IMR-90 (cell line): Measurements from ENCODE around the gene CCDC28B. TPM values are rescaled to one million over a fixed set of nuclear protein-coding genes. Genes with fewer than 3 reads are reported as not detected.

Experiments used
- ATAC-seq: fragments of 200-7000 bp; cut with Tn5 transposase; 2 replicates; pipeline ENCODE4 v1.9.1; 2020; ENCODE audit warnings: low read depth, mild to moderate bottlenecking, moderate library complexity
- BruUV-seq: library from RNA; stranded (reverse); fragments of 400-500 nt; replicated peaks from 2 replicates; lab custom pipeline; 2021; lab: Mats Ljungman, UMichigan
- CTCF ChIA-PET: fragments of 300-600 bp; formaldehyde crosslinking; extraction: SDS; loops from one replicate; lab custom pipeline; 2021; ENCODE audit warnings: antibody characterized with exemption; lab: Yijun Ruan, JAX
- POLR2A ChIA-PET: fragments of 300-600 bp; sonication (Branson Sonifier 250); formaldehyde crosslinking; loops from one replicate; lab custom pipeline; 2022; ENCODE audit warnings: antibody characterized with exemption; ENCODE audit not compliant: unreplicated experiment; lab: Charles Lee
- DNase-seq: peaks from one replicate; pipeline ENCODE4 v3.0.0; 2013
- H2AFZ ChIP-seq: replicated peaks from 2 replicates; pipeline ENCODE3; 2013; ENCODE audit warnings: low read length, mild to moderate bottlenecking; ENCODE audit not compliant: poor library complexity
- H2AK5ac ChIP-seq: 2 replicates; pipeline ENCODE4 v1.6.1; 2013; ENCODE audit warnings: low read depth, low read length, inconsistent platforms
- H2AK9ac ChIP-seq: replicated peaks from 2 replicates; pipeline ENCODE3; 2013; ENCODE audit warnings: mild to moderate bottlenecking, low read depth, low read length, moderate library complexity; ENCODE audit not compliant: poor library complexity
- H2BK120ac ChIP-seq: 2 replicates; pipeline ENCODE4 v1.6.1; 2013; ENCODE audit warnings: low read depth, low read length, inconsistent platforms
- H2BK15ac ChIP-seq: 3 replicates; pipeline ENCODE4 v1.6.1; 2013; ENCODE audit warnings: low read depth, low read length, inconsistent platforms
- H2BK20ac ChIP-seq: 2 replicates; pipeline ENCODE4 v1.6.1; 2013; ENCODE audit warnings: low read depth, mild to moderate bottlenecking, inconsistent platforms, low read length, moderate library complexity
- H2BK5ac ChIP-seq: 2 replicates; pipeline ENCODE4 v1.6.1; 2013; ENCODE audit warnings: mild to moderate bottlenecking, low read depth, low read length, inconsistent platforms; ENCODE audit not compliant: poor library complexity, severe bottlenecking
- H3K14ac ChIP-seq: replicated peaks from 2 replicates; pipeline ENCODE4 v1.6.1; 2013; ENCODE audit warnings: low read depth, low read length, inconsistent platforms
- H3K18ac ChIP-seq: 2 replicates; pipeline ENCODE4 v1.6.1; 2013; ENCODE audit warnings: low read depth, low read length, control low read depth
- H3K23ac ChIP-seq: 2 replicates; pipeline ENCODE4 v1.6.1; 2013; ENCODE audit warnings: low read depth, low read length, inconsistent platforms
- H3K27ac ChIP-seq: 2 replicates; pipeline ENCODE4 v1.5.1; 2013; ENCODE audit warnings: mild to moderate bottlenecking, control low read depth, low read length; ENCODE audit not compliant: insufficient read depth
- H3K27me3 ChIP-seq: 2 replicates; pipeline ENCODE4 v1.6.1; 2013; ENCODE audit warnings: low read length; ENCODE audit not compliant: control insufficient read depth, insufficient read depth
- H3K36me3 ChIP-seq: 2 replicates; pipeline ENCODE4 v1.6.1; 2013; ENCODE audit warnings: low read length, mixed read lengths; ENCODE audit not compliant: control insufficient read depth, insufficient read depth
- H3K4ac ChIP-seq: 2 replicates; pipeline ENCODE4 v1.6.1; 2013; ENCODE audit warnings: low read depth, low read length, inconsistent platforms
- H3K4me1 ChIP-seq: 2 replicates; pipeline ENCODE4 v1.6.1; 2013; ENCODE audit warnings: low read length, mixed read lengths; ENCODE audit not compliant: control insufficient read depth, insufficient read depth
- H3K4me2 ChIP-seq: 2 replicates; pipeline ENCODE4 v1.6.1; 2013; ENCODE audit warnings: low read depth, mild to moderate bottlenecking, control low read depth, low read length, moderate library complexity
- H3K4me3 ChIP-seq: 2 replicates; pipeline ENCODE4 v1.5.1; 2013; ENCODE audit warnings: low read depth, mild to moderate bottlenecking, control low read depth, low read length, moderate library complexity; ENCODE audit not compliant: insufficient read depth
- H3K56ac ChIP-seq: 2 replicates; pipeline ENCODE4 v1.6.1; 2013; ENCODE audit warnings: low read length, inconsistent platforms; ENCODE audit not compliant: insufficient read depth; ENCODE audit errors: extremely low read depth
- H3K79me1 ChIP-seq, 2 experiments: 2 replicates each; pipeline ENCODE4 v1.6.1; 2013; ENCODE audit warnings: low read length in 2 of 2, inconsistent platforms in 1 of 2, low read depth in 1 of 2
- H3K9ac ChIP-seq: 2 replicates; pipeline ENCODE4 v1.6.1; 2013; ENCODE audit warnings: low read depth, low read length, control low read depth
- H3K9me1 ChIP-seq: 2 replicates; pipeline ENCODE4 v1.6.1; 2013; ENCODE audit warnings: low read length, inconsistent platforms; ENCODE audit not compliant: insufficient read depth
- H3K9me3 ChIP-seq: 2 replicates; pipeline ENCODE4 v1.6.1; 2013; ENCODE audit warnings: low read length; ENCODE audit not compliant: control insufficient read depth, insufficient read depth
- H4K20me1 ChIP-seq: 2 replicates; pipeline ENCODE4 v1.6.1; 2013; ENCODE audit warnings: low read length, inconsistent platforms; ENCODE audit not compliant: insufficient read depth
- H4K5ac ChIP-seq: 2 replicates; pipeline ENCODE4 v1.6.1; 2013; ENCODE audit warnings: mild to moderate bottlenecking, low read depth, low read length, control low read depth
- H4K8ac ChIP-seq, 2 experiments: 2 replicates each; pipeline ENCODE4 v1.6.1; 2013; ENCODE audit warnings: low read depth in 2 of 2, low read length in 2 of 2, control low read depth in 1 of 2, inconsistent platforms in 1 of 2
- H4K91ac ChIP-seq: 2 replicates; pipeline ENCODE4 v1.6.1; 2013; ENCODE audit warnings: low read depth, low read length, inconsistent platforms; ENCODE audit not compliant: insufficient read depth
- BHLHE40 ChIP-seq: fragments of 150-350 bp; IDR thresholded peaks from 2 replicates; pipeline ENCODE4 v1.6.1; 2016; ENCODE audit warnings: mild to moderate bottlenecking, low read depth, low read length
- CEBPB ChIP-seq: IDR thresholded peaks from 2 replicates; pipeline ENCODE4 v1.6.1; 2012; ENCODE audit warnings: low read depth, low read length, improper control_type of control experiment
- CHD1 ChIP-seq: IDR thresholded peaks from 2 replicates; pipeline ENCODE4 v1.6.1; 2012; ENCODE audit warnings: low read depth, low read length, improper control_type of control experiment
- FOS ChIP-seq: fragments of 150-350 bp; IDR thresholded peaks from 2 replicates; pipeline ENCODE4 v1.6.1; 2016; ENCODE audit warnings: low read depth, low read length
- MXI1 ChIP-seq: IDR thresholded peaks from 2 replicates; pipeline ENCODE4 v1.6.1; 2012; ENCODE audit warnings: low read depth, mild to moderate bottlenecking, low read length, moderate library complexity, borderline replicate concordance
- NFE2L2 ChIP-seq: fragments of 150-350 bp; IDR thresholded peaks from 2 replicates; pipeline ENCODE4 v1.6.1; 2016; ENCODE audit warnings: low read depth, mild to moderate bottlenecking, low read length
- POLR2A ChIP-seq: IDR thresholded peaks from 2 replicates; pipeline ENCODE4 v1.6.1; 2012; ENCODE audit warnings: mild to moderate bottlenecking, low read depth, low read length
- RAD21 ChIP-seq: IDR thresholded peaks from 2 replicates; pipeline ENCODE4 v1.6.1; 2012; ENCODE audit warnings: low read length, improper control_type of control experiment
- RCOR1 ChIP-seq: IDR thresholded peaks from 2 replicates; pipeline ENCODE4 v1.6.1; 2012; ENCODE audit warnings: mild to moderate bottlenecking, low read length, improper control_type of control experiment; ENCODE audit not compliant: insufficient replicate concordance
- RFX5 ChIP-seq: IDR thresholded peaks from 2 replicates; pipeline ENCODE4 v1.8.0; 2012; ENCODE audit warnings: low read depth, mild to moderate bottlenecking, low read length, moderate library complexity
- SMC3 ChIP-seq: fragments of 150-350 bp; IDR thresholded peaks from 2 replicates; pipeline ENCODE4 v1.6.1; 2016; ENCODE audit warnings: low read depth, mild to moderate bottlenecking, antibody characterized with exemption, low read length, moderate library complexity
- WGBS, 2 experiments: methylation state at CpG; one replicate each; pipeline versions ENCODE4 v1.1.5 to v1.1.7; 2013; ENCODE audit warnings: missing lambda C conversion rate in 2 of 2; ENCODE audit not compliant: insufficient read length in 1 of 2; ENCODE audit errors: extremely low coverage in 2 of 2; 5-methylcytosine and 5-hydroxymethylcytosine counted together
- dilution Hi-C: fragments of 300-500 bp; cut with HindIII; formaldehyde crosslinking; loops from one replicate; pipeline ENCODE4 v1.14.3; 2018; ENCODE audit warnings: low sequenced_read_pairs; ENCODE audit not compliant: unreplicated experiment
- in situ Hi-C: fragments of 300-500 bp; cut with MboI; formaldehyde crosslinking; loops from 3 replicates; pipeline ENCODE4 v1.14.3; 2019; ENCODE audit warnings: low sequenced_read_pairs, inconsistent platforms, mixed read lengths
- intact Hi-C: fragments of 100-400 bp; cut with micrococcal nuclease; formaldehyde crosslinking; loops from 2 replicates; pipeline ENCODE4 v1.10.0; 2022
- polyA plus RNA-seq, 3 experiments: library from polyadenylated mRNA; depleted of rRNA; stranded (reverse); fragments of >200 nt; gene quantifications; 2 replicates each; pipeline ENCODE4 v1.2.3, GENCODE V29; 2012; ENCODE audit warnings: low replicate concordance in 1 of 3
- total RNA-seq: library from RNA; depleted of rRNA; stranded (reverse); fragments of >200 nt; gene quantifications from 2 replicates; pipeline ENCODE4 v1.2.3, GENCODE V29; 2012
- TF ChIP-seq, protein P1 (sequence below): fragments of 150-350 bp; IDR thresholded peaks from 2 replicates; pipeline ENCODE4 v1.6.1; 2016; ENCODE audit warnings: low read depth, mild to moderate bottlenecking, low read length, moderate library complexity, borderline replicate concordance
- TF ChIP-seq, protein P2 (sequence below): fragments of 150-350 bp; IDR thresholded peaks from 2 replicates; pipeline ENCODE4 v1.6.1; 2017; ENCODE audit warnings: mild to moderate bottlenecking, antibody characterized with exemption, low read length, low read depth

CCDC28B gene
- total and polyA plus RNA-seq, 2 of the 4 experiments (the other 2 are of a cell fraction) = 17.2 to 18.4 TPM

- CTCF ChIA-PET = no interaction called here
- Histone ChIP-seq H4K91ac (no peak overlapping the region), H3K4me3 (no peak overlapping the region), H3K27me3 (no peaks in the 10 kb centered on the region), H3K4me2 (no peak overlapping the region), H3K4ac (no peak overlapping the region), H2AFZ (no peak overlapping the region), H4K20me1 (0 out of 2 replicates have a peak, but pooled peaks cover 10% of the 10 kb centered on the region), H2AK5ac (no peak overlapping the region), H3K23ac (no peak overlapping the region), H2BK5ac (no peak overlapping the region), H3K36me3 (peaks cover 57% of the 10 kb centered on the region), H2AK9ac (peak overlapping the region; percentile 55), H4K5ac (no peak overlapping the region), H2BK120ac (no peak overlapping the region), H3K18ac (no peak overlapping the region), H3K79me1 (peaks cover 14 to 31% of the 10 kb centered on the region in 2 experiments), H3K27ac (no peak overlapping the region), H2BK20ac (no peak overlapping the region), H3K4me1 (no peaks in the 10 kb centered on the region), H3K14ac (no peak overlapping the region), H3K9me3 (no peaks in the 10 kb centered on the region), H4K8ac (no peak overlapping the region), H3K56ac (no peak overlapping the region), H3K9me1 (peaks cover 5% of the 10 kb centered on the region; the same call in 1 of the 2 replicates), H2BK15ac (no peak overlapping the region), H3K9ac (no peak overlapping the region)
- ATAC-seq (no peak), DNase-seq (no peak)
- intact Hi-C loops = no loop called here
- dilution Hi-C loops = no loop called here
- no CpG with 5 or more reads among the region's 3 CpGs for WGBS, 2 experiments
- no peak for TF ChIP-seq MXI1
- TF ChIP-seq, protein P1, sequence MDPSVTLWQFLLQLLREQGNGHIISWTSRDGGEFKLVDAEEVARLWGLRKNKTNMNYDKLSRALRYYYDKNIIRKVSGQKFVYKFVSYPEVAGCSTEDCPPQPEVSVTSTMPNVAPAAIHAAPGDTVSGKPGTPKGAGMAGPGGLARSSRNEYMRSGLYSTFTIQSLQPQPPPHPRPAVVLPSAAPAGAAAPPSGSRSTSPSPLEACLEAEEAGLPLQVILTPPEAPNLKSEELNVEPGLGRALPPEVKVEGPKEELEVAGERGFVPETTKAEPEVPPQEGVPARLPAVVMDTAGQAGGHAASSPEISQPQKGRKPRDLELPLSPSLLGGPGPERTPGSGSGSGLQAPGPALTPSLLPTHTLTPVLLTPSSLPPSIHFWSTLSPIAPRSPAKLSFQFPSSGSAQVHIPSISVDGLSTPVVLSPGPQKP = no peak
- TF ChIP-seq CHD1 = no peak
- no peak for TF ChIP-seq SMC3
- no peak for TF ChIP-seq FOS
- no peak for TF ChIP-seq BHLHE40
- TF ChIP-seq, protein P2, sequence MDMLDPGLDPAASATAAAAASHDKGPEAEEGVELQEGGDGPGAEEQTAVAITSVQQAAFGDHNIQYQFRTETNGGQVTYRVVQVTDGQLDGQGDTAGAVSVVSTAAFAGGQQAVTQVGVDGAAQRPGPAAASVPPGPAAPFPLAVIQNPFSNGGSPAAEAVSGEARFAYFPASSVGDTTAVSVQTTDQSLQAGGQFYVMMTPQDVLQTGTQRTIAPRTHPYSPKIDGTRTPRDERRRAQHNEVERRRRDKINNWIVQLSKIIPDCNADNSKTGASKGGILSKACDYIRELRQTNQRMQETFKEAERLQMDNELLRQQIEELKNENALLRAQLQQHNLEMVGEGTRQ = no peak
- no peak for TF ChIP-seq POLR2A
- TF ChIP-seq NFE2L2 = no peak
- TF ChIP-seq RAD21 = no peak
- TF ChIP-seq CEBPB = no peak
- no peak for TF ChIP-seq RCOR1
- TF ChIP-seq RFX5 = no peak
- no TSS peak for BruUV-seq
- in situ Hi-C loops = no loop called here
- POLR2A ChIA-PET = no interaction called here
Observed at GRCh38 chr1:32228771-32229170, 28.4 kb downstream of the CCDC28B start.
